ENCODE data around the gene CYLD.

Gene CYLD

GRCh38 chr16:50781043-50781442 is 39.2 kb downstream of the CYLD start:
- DNase-seq (ENCODE audit: low spot score) = no peak

DNA sequence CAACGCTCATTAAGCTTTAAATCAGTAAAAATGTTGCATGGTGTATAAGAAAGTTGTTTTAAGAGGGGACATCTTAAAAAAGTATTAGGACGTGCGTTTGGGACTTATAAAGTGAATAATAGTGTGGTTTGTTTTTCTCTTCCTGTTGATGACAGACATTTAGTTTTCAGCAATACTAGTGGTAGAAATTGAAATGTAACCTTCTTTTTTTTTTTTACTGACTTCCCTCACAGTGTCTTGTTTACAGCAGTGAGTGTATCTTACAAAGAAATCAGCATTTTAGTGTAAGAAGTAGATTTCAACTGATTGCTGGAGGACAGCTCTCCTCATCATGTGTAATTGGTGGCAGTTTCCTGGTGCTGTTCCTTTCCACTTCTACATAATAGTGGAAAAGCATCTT is 39.6 kb downstream of the CYLD start:
- DNase-seq (ENCODE audit: low spot score) = no peak

DNA sequence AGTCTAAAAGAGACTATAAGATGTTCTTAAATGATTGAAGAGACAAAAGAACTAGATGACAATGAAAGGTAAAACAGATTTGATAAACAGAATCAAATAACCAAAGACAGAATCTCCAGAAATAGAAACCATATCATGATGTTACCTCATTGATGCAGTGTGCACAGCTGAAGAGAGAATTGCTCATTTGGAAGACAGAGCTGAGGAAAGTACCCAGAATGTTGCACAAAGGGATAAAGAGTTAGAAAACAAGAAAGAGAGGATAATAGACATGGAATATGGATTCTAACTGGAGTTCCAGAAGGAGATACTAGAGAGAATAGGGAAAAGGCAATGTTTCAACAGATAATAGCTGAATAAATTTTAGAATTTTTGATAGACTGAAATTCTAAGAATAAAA is 47.9 kb downstream of the CYLD start:
- DNase-seq (ENCODE audit: low spot score) = no peak

DNA sequence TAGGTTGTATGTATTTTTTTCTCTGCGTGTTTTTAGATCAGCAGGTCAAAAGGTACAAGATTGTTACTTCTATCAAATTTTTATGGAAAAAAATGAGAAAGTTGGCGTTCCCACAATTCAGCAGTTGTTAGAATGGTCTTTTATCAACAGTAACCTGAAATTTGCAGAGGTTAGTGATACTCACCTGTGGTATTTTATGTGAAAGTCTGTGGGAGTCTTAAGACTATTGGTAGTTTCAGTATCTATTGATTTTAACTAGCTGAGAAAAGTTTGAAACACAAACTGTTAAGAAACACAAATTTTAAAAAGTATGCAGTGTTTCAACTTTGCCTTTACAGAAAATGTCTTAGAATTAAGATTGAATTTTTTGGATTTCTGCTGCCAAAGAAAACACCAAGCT is 49.6 kb downstream of the CYLD start:
- no peak for DNase-seq (ENCODE audit: low spot score)

GRCh38 chr16:50796829-50797228 is 54.9 kb downstream of the CYLD start:
- no peak for DNase-seq (ENCODE audit: low spot score)

GRCh38 chr16:50797456-50797855 is 55.6 kb downstream of the CYLD start:
- DNase-seq (ENCODE audit: low spot score) = no peak

DNA sequence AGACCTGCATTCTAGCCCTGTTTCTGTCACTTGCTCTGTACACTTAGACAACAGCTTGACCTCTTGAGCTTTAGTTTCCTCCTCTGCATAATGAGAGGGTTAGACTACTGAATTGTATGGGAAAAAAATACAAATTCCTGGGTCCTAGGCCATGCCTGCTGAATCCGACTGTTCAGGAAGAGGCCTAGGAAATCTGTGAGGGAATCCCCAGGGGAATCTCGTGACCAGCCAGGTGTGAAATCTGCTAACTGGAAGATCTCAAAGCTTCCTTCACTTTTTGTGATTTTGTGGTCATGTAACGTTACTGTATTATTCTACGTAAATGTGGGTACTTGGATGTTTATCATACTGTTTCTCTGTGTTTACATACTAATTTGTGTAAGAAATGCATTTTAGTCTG is 58.2 kb downstream of the CYLD start:
- DNase-seq (ENCODE audit: low spot score) = no peak

DNA sequence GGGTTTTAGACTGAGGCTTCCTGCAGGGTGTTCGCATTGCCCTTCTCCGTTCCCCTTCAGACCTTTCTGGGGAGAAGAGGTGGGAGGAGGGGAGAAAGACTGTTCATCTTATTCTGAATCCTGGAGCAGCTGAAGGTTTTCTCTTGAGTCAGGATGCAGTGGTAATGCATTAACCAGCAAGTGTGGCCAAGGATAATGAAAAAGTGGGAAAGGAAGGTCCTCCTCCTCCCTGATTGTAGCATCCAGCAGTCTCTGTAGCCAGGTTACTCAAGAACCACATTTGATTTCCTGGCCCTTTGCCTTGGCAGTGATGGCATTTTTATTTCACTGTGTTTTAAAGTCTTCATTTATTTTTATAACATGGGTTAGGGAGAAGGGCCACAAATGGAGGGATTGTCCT is 59.1 kb downstream of the CYLD start:
- no peak for DNase-seq (ENCODE audit: low spot score)

DNA sequence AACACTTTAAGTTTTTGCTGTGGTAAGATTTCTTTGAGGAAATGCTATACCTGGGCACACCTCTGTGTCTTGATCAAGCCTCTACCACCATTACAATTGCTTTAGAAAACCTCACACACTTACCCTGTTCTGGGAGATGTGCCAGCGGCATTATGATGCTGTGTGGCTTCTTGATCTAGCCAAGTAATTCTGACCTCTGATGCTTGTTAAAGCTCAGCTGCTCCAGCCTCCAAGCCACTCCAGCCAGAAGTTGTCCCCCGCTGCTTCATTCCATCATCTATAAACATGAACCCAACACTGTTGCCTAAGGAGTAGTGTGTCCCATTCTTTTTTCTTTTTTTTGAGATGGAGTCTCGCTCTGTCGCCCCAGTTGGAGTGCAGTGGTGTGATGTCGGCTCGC is 60.1 kb downstream of the CYLD start:
- DNase-seq (ENCODE audit: low spot score) = no peak

- no peak for DNase-seq (ENCODE audit: low spot score)
These were observed 61.1 kb downstream of the CYLD start for GRCh38 chr16:50802961-50803360.

- no peak for DNase-seq (ENCODE audit: low spot score)
These were observed 62.5 kb downstream of the CYLD start for GRCh38 chr16:50804290-50804907.

GRCh38 chr16:50806099-50807062 is 64.5 kb downstream of the CYLD start:
- peak; percentile 82 for DNase-seq (ENCODE audit: low spot score)

GRCh38 chr16:50808929-50809538 is 67.1 kb downstream of the CYLD start:
- no peak for DNase-seq (ENCODE audit: low spot score)

DNA sequence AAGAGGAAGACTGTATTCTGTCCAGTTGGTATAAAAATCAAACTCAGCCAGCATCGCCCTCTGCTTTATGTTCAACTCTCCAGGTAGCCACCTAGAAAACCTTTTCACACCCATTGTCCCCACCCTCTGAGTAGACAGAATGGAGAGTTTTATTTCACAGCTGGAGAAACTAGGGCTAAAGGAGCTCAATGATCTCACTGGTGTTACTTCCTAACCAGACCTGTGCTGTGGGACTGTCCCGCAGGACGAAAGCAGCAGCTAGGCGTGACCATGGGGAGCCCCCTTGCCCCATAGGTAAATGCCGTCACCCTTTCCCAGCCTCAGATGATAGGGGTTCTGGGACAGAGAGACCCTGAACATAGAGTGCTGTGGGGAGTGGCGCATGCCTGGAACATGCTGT is 67.7 kb downstream of the CYLD start:
- no peak for DNase-seq (ENCODE audit: low spot score)

GRCh38 chr16:50810241-50810965 is 68.5 kb downstream of the CYLD start:
- no peak for DNase-seq (ENCODE audit: low spot score)

- no peak for DNase-seq (ENCODE audit: low spot score)
These were observed 70.2 kb downstream of the CYLD start for GRCh38 chr16:50812046-50812445.

- no peak for DNase-seq (ENCODE audit: low spot score)
These were observed 71.1 kb downstream of the CYLD start for GRCh38 chr16:50812876-50813466.

DNA sequence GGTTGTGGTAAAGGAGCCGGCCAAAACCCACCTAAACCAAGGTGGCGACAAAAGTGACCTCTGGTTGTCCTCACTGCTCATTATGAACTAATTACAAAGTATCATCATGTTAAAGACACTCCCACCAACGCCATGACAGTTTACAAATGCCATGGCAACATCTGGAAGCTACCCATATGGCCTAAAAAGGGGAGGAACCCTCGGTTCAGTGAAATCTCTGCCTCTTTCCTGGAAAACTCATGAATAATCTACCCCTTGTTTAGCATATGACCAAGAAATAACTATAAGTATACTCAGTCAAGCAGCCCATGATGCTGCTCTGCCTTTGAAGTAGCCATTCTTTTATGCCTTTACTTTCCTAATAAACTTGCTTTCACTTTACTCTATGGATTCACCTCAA is 72.2 kb downstream of the CYLD start:
- no peak for DNase-seq (ENCODE audit: low spot score)

- DNase-seq (ENCODE audit: low spot score) = no peak
These were observed 72.7 kb downstream of the CYLD start for GRCh38 chr16:50814541-50814940.

GRCh38 chr16:50815382-50815781 is 73.5 kb downstream of the CYLD start:
- DNase-seq (ENCODE audit: low spot score) = no peak

DNA sequence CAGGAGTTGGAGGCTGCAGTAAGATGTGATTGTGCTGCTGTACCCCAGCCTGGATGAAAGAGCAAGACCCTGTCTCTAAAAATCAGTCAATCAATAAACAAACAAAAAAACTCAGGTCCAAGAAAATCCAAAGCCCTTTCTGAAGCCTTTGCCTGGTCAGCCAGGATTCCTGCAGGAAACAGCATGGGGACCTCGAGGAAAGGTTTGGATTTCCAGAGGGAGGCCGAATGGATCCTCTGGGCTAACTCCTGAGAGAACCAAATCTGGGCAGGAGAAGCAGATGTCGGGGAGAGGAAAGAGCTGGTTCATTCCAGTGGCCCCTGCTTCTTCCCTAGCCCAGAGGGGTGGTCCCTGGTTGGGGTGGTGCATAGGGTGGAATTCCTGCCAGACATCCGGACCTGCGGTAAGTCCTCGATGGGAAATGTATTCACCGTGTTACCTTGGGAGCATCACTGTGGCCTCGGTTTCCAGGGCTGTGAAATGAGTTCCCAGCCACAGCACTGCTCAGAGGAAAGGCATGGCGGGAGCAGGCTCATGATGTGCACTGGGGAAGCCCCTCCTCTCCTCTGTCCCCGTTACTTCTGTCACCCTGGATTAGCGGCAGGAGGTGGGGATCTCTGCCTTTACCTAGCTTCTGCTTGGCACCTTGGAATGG is 75.1 kb downstream of the CYLD start:
- DNase-seq (ENCODE audit: low spot score) = no peak

- no peak for DNase-seq (ENCODE audit: low spot score)
These were observed 76.5 kb downstream of the CYLD start for GRCh38 chr16:50818380-50818779.
